SK-N-SH (cell line): Measurements from ENCODE around the gene MRPL54. TPM values are rescaled to one million over a fixed set of nuclear protein-coding genes. Genes with fewer than 3 reads are reported as not detected.

Experiments
- CTCF ChIA-PET: fragments of 300-600, 350-600 bp; formaldehyde crosslinking; extraction: SDS; loops from one replicate; lab custom pipeline; 2021; lab: Yijun Ruan, JAX
- POLR2A ChIA-PET: fragments of 350-600 bp; sonication (Branson Sonifier 250); formaldehyde crosslinking; extraction: SDS; loops from one replicate; lab custom pipeline; 2020; ENCODE audit warnings: antibody characterized with exemption, inconsistent platforms; lab: Yijun Ruan, JAX
- DNase-seq: peaks from one replicate; pipeline ENCODE4 v3.0.0; 2012
- H2AFZ ChIP-seq: fragments of 200-600 bp; sonication (generic); 2 replicates; pipeline ENCODE4 v1.8.1; 2016; ENCODE audit warnings: antibody characterized with exemption, mild to moderate bottlenecking, low read depth
- H3F3A ChIP-seq: fragments of 200-600 bp; sonication (generic); replicated peaks from 2 replicates; pipeline ENCODE3; 2016; ENCODE audit warnings: antibody characterized with exemption, mild to moderate bottlenecking; ENCODE audit not compliant: insufficient read depth
- H3K27ac ChIP-seq, 2 experiments: fragments of 200-500 bp in 1 of 2; fragments of 200-600 bp in 1 of 2; sonication (Bioruptor generic) in 1 of 2; sonication (generic), shearing (Covaris generic) in 1 of 2; 2 replicates each; pipeline versions ENCODE4 v1.5.1 to v1.6.1; 2014 to 2016; ENCODE audit warnings: low read depth in 2 of 2, inconsistent platforms in 1 of 2, low read length in 1 of 2, mild to moderate bottlenecking in 1 of 2, mixed read lengths in 1 of 2
- H3K27me3 ChIP-seq: fragments of 200-600 bp; sonication (generic), shearing (Covaris generic); 2 replicates; pipeline ENCODE4 v1.6.1; 2016; ENCODE audit warnings: mixed run types; ENCODE audit not compliant: insufficient read depth
- H3K36me3 ChIP-seq, 2 experiments: fragments of 200-500 bp in 1 of 2; fragments of 200-600 bp in 1 of 2; sonication (Bioruptor generic) in 1 of 2; sonication (generic) in 1 of 2; replicated peaks in 1 of 2; 2 replicates each; pipeline versions ENCODE3 to v1.5.1; 2014 to 2016; ENCODE audit warnings: low read length in 1 of 2, mild to moderate bottlenecking in 1 of 2; ENCODE audit not compliant: insufficient read depth in 2 of 2, control insufficient read depth in 1 of 2
- H3K4me1 ChIP-seq, 2 experiments: fragments of 200-500 bp in 1 of 2; fragments of 200-600 bp in 1 of 2; sonication (Bioruptor generic) in 1 of 2; sonication (generic), shearing (Covaris generic) in 1 of 2; 2 replicates each; pipeline versions ENCODE4 v1.5.1 to v1.6.1; 2014 to 2016; ENCODE audit warnings: low read depth in 1 of 2, low read length in 1 of 2, mixed run types in 1 of 2; ENCODE audit not compliant: insufficient read depth in 2 of 2, control insufficient read depth in 1 of 2
- H3K4me2 ChIP-seq: fragments of 200-600 bp; sonication (generic), shearing (Covaris generic); 2 replicates; pipeline ENCODE4 v1.6.1; 2017; ENCODE audit warnings: mixed run types
- H3K4me3 ChIP-seq, 2 experiments: fragments of 200-500 bp in 1 of 2; fragments of 200-600 bp in 1 of 2; sonication (Bioruptor generic) in 1 of 2; sonication (generic), shearing (Covaris generic) in 1 of 2; 2 replicates each; pipeline versions ENCODE4 v1.5.1 to v1.8.1; 2014 to 2016; ENCODE audit warnings: low read depth in 2 of 2, inconsistent platforms in 1 of 2, low read length in 1 of 2, mild to moderate bottlenecking in 1 of 2, mixed read lengths in 1 of 2, moderate library complexity in 1 of 2
- H3K79me2 ChIP-seq: fragments of 200-600 bp; sonication (generic); 2 replicates; pipeline ENCODE4 v1.8.1; 2017; ENCODE audit warnings: mild to moderate bottlenecking; ENCODE audit not compliant: insufficient read depth
- H3K9ac ChIP-seq: fragments of 200-600 bp; sonication (generic); 2 replicates; pipeline ENCODE4 v1.6.1; 2017; ENCODE audit warnings: mixed run types
- H3K9me2 ChIP-seq: fragments of 200-600 bp; sonication (generic); 2 replicates; pipeline ENCODE4 v1.6.1; 2017; ENCODE audit warnings: mixed run types
- H3K9me3 ChIP-seq: fragments of 200-600 bp; sonication (generic); 2 replicates; pipeline ENCODE4 v1.6.1; 2017; ENCODE audit warnings: mixed run types, mild to moderate bottlenecking, moderate library complexity
- H4K20me1 ChIP-seq: fragments of 200-600 bp; sonication (generic); 2 replicates; pipeline ENCODE4 v1.6.1; 2017; ENCODE audit warnings: mild to moderate bottlenecking, mixed run types; ENCODE audit not compliant: insufficient read depth
- ELF1 ChIP-seq: IDR thresholded peaks from 2 replicates; pipeline ENCODE4 v1.4.0; 2012
- EP300 ChIP-seq, 2 experiments: IDR thresholded peaks; 2 replicates each; pipeline versions ENCODE4 v1.4.0 to v1.6.1; 2012; ENCODE audit warnings: borderline replicate concordance in 1 of 2, low read depth in 1 of 2, low read length in 1 of 2
- EZH2phosphoT487 ChIP-seq: fragments of 200-600 bp; sonication (generic); IDR thresholded peaks from 2 replicates; pipeline ENCODE4 v1.6.1; 2017; ENCODE audit warnings: low read depth, mixed run types, mild to moderate bottlenecking, antibody characterized with exemption, moderate library complexity, borderline replicate concordance
- FOSL2 ChIP-seq: IDR thresholded peaks from 2 replicates; pipeline ENCODE4 v1.4.0; 2012; ENCODE audit warnings: low read depth, mild to moderate bottlenecking, moderate library complexity, borderline replicate concordance
- FOXM1 ChIP-seq: IDR thresholded peaks from 2 replicates; pipeline ENCODE4 v1.4.0; 2012; ENCODE audit warnings: low read depth, mild to moderate bottlenecking
- NFIC ChIP-seq: IDR thresholded peaks from 2 replicates; pipeline ENCODE4 v1.4.0; 2012; ENCODE audit warnings: borderline replicate concordance
- RCOR1 ChIP-seq: fragments of 150-350 bp; IDR thresholded peaks from 2 replicates; pipeline ENCODE4 v1.6.1; 2017; ENCODE audit warnings: antibody characterized with exemption, low read length
- REST ChIP-seq: IDR thresholded peaks from 2 replicates; pipeline ENCODE4 v1.6.1; 2012; ENCODE audit warnings: mild to moderate bottlenecking, low read depth, low read length, moderate library complexity
- RXRA ChIP-seq: IDR thresholded peaks from 2 replicates; pipeline ENCODE4 v1.4.0; 2012; ENCODE audit warnings: low read depth, mild to moderate bottlenecking, borderline replicate concordance
- SIN3A ChIP-seq: IDR thresholded peaks from 2 replicates; pipeline ENCODE4 v1.6.1; 2012; ENCODE audit warnings: low read depth, mild to moderate bottlenecking, low read length, moderate library complexity, borderline replicate concordance
- SMC3 ChIP-seq: IDR thresholded peaks from 2 replicates; pipeline ENCODE4 v1.6.1; 2012; ENCODE audit warnings: low read depth, low read length, improper control_type of control experiment
- USF2 ChIP-seq: fragments of 150-350 bp; IDR thresholded peaks from 2 replicates; pipeline ENCODE4 v1.6.1; 2017; ENCODE audit warnings: antibody characterized with exemption, low read length, low read depth, borderline replicate concordance
- WGBS: methylation state at CpG from one replicate; pipeline ENCODE4 v1.1.6; 2017; ENCODE audit warnings: low lambda C conversion rate; 5-methylcytosine and 5-hydroxymethylcytosine counted together
- polyA plus RNA-seq, 3 experiments: library from polyadenylated mRNA; depleted of rRNA; stranded (reverse); fragments of >200 nt; gene quantifications; 2 replicates each; pipeline ENCODE4 v1.2.3, GENCODE V29; 2012

The MRPL54 gene
- polyA plus RNA-seq, 1 of the 3 experiments (the other 2 are of a cell fraction), result 125 TPM

- WGBS, result 74% methylated on average over 5 of the region's 5 CpGs
Observed at GRCh38 chr19:3723110-3723488, 39.4 kb upstream of the MRPL54 start.

GRCh38 chr19:3723883-3724282 is 38.6 kb upstream of the MRPL54 start:
- no peaks in the 10 kb centered on the region for H4K20me1 ChIP-seq
- no peaks in the 10 kb centered on the region for H3K9me2 ChIP-seq
- peaks cover 0 to 2% of the 10 kb centered on the region in 2 experiments; a peak in 1 of 4 replicates for H3K4me1 ChIP-seq
- H2AFZ ChIP-seq, result no peak overlapping the region
- CTCF ChIA-PET, result interaction anchor here (0.8 to 1.0 kb wide), 2 partner anchors 14 to 28 kb away, joined by 3 read pairs; no protein-coding TSS in a partner anchor
- no peak for DNase-seq
- H3K9ac ChIP-seq, result no peak overlapping the region
- H3K9me3 ChIP-seq, result no peaks in the 10 kb centered on the region
- TF ChIP-seq ELF1 (no peak), FOSL2 (no peak), SMC3 (no peak), RXRA (no peak), EZH2phosphoT487 (no peak), FOXM1 (no peak), NFIC (no peak), SIN3A (no peak), RCOR1 (no peak), EP300 (IDR thresholded peaks at IDR 0.05; ENCODE audit: borderline replicate concordance in 1 of 2, low read depth in 1 of 2, low read length in 1 of 2) (no peak)
- 19% methylated on average over 8 of the region's 8 CpGs for WGBS
- POLR2A ChIA-PET, result no interaction called here
- H3K27me3 ChIP-seq, result peaks cover 13% of the 10 kb centered on the region
- H3F3A ChIP-seq, result no peaks in the 10 kb centered on the region
- no peaks in the 10 kb centered on the region for H3K79me2 ChIP-seq
- no peak overlapping the region for H3K4me2 ChIP-seq
- H3K4me3 ChIP-seq, result no peak overlapping the region
- H3K27ac ChIP-seq, result no peak overlapping the region
- no peaks in the 10 kb centered on the region for H3K36me3 ChIP-seq

More at GRCh38 chr19:3723110-3723488, 39.4 kb upstream of the MRPL54 start:
- Histone ChIP-seq H3K9me3 (no peaks in the 10 kb centered on the region), H3K4me3 (no peak overlapping the region), H3K36me3 (no peaks in the 10 kb centered on the region), H2AFZ (no peak overlapping the region)
- POLR2A ChIA-PET, result no interaction called here
- TF ChIP-seq USF2 (no peak), REST (no peak)
- TF ChIP-seq, all 33 proteins: peak for 0
- CTCF ChIA-PET, result interaction anchor here (0.8 kb wide), 1 partner anchor 29 kb away, joined by 3 read pairs; no protein-coding TSS in a partner anchor
- Histone ChIP-seq H4K20me1 (no peaks in the 10 kb centered on the region), H3K27ac (no peak overlapping the region), H3K27me3 (peaks cover 13% of the 10 kb centered on the region), H3K9ac (no peak overlapping the region), H3K9me2 (no peaks in the 10 kb centered on the region), H3K4me2 (no peak overlapping the region), H3F3A (no peaks in the 10 kb centered on the region), H3K79me2 (no peaks in the 10 kb centered on the region), H3K4me1 (peaks cover 0 to 2% of the 10 kb centered on the region in 2 experiments; a peak in 1 of 4 replicates)
- DNase-seq, result no peak
